ENCODE data around the gene BLACAT1.
"Not testable (repeated sequence)": the region's sequence is repeated elsewhere in the genome, so short reads cannot be mapped to it uniquely, and the experiment has no call there.

The BLACAT1 gene

GRCh38 chr1:205406252-205406651 is 49.6 kb downstream of the BLACAT1 start:
- not testable (repeated sequence) for DNase-seq
